Ishikawa (cell line): ENCODE data around the gene LRP5.

Experiments
- CEBPB ChIP-seq: IDR thresholded peaks from 2 replicates; pipeline ENCODE4 v1.6.1; 2012
- CREB1 ChIP-seq: IDR thresholded peaks from 2 replicates; pipeline ENCODE4 v1.6.1; 2012; ENCODE audit warnings: low read depth
- EGR1 ChIP-seq: IDR thresholded peaks from 2 replicates; pipeline ENCODE4 v1.6.1; 2012
- EP300 ChIP-seq: IDR thresholded peaks from 2 replicates; pipeline ENCODE4 v1.6.1; 2012; ENCODE audit warnings: borderline replicate concordance
- FOXM1 ChIP-seq: IDR thresholded peaks from 2 replicates; pipeline ENCODE4 v1.6.1; 2012; ENCODE audit warnings: low read depth, borderline replicate concordance
- NFIC ChIP-seq: IDR thresholded peaks from 2 replicates; pipeline ENCODE4 v1.6.1; 2012
- RAD21 ChIP-seq: IDR thresholded peaks from 2 replicates; pipeline ENCODE4 v1.6.1; 2012; ENCODE audit warnings: low read depth
- TAF1 ChIP-seq: IDR thresholded peaks from 2 replicates; pipeline ENCODE4 v1.6.1; 2012; ENCODE audit warnings: low read depth, mild to moderate bottlenecking
- TCF12 ChIP-seq: IDR thresholded peaks from 2 replicates; pipeline ENCODE4 v1.6.1; 2012; ENCODE audit warnings: low read depth
- TEAD4 ChIP-seq: IDR thresholded peaks from 2 replicates; pipeline ENCODE4 v1.6.1; 2012
- YY1 ChIP-seq: IDR thresholded peaks from 2 replicates; pipeline ENCODE4 v1.6.1; 2012; ENCODE audit warnings: low read depth
- ZBTB7A ChIP-seq: IDR thresholded peaks from 2 replicates; pipeline ENCODE4 v1.6.1; 2012; ENCODE audit warnings: low read depth
- TF ChIP-seq, protein P1 (sequence below): IDR thresholded peaks from 2 replicates; pipeline ENCODE4 v1.6.1; 2012
- TF ChIP-seq, protein P2 (sequence below): IDR thresholded peaks from 2 replicates; pipeline ENCODE4 v1.6.1; 2012
- TF ChIP-seq, protein P3 (sequence below): IDR thresholded peaks from 2 replicates; pipeline ENCODE4 v1.6.1; 2012; ENCODE audit warnings: low read depth, mild to moderate bottlenecking

Gene LRP5

DNA sequence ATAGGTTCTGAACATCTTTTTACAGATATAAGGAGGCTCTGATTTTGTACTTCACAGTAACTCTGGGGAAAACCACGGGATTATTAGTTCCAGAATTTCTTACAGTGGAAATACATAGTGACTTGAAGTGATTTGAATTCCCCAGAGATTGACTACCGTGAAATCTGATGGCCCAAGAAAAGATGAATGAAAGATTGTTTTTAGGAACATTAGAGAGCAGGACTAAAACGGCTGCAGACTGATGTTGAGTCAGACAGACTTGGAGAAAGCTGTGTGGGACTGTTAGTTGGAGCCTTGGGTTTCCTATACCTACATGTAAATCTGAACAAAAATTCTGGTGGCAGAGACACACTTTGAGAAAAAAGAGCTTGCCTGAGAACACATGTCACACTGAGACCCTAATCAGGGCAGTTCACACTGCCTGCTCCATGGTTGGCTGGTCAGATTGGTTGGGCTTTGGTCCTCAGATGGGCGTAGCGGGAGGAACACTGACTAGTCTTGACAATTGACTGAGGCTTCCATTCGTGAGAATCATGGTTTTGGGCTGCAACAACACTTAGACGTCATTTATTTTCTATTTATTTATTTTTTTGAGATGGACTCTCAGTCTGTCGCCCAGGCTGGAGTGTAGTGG is 154.9 kb downstream of the LRP5 start:
- TF ChIP-seq TAF1 (no peak), TCF12 (no peak), EGR1 (no peak), YY1 (no peak), CREB1 (no peak), CEBPB (no peak), RAD21 (no peak), ZBTB7A (no peak), TEAD4 (no peak), NFIC (no peak), FOXM1 (no peak), EP300 (no peak)
- TF ChIP-seq, protein P1, sequence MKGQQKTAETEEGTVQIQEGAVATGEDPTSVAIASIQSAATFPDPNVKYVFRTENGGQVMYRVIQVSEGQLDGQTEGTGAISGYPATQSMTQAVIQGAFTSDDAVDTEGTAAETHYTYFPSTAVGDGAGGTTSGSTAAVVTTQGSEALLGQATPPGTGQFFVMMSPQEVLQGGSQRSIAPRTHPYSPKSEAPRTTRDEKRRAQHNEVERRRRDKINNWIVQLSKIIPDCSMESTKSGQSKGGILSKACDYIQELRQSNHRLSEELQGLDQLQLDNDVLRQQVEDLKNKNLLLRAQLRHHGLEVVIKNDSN = no peak
- TF ChIP-seq, protein P2, sequence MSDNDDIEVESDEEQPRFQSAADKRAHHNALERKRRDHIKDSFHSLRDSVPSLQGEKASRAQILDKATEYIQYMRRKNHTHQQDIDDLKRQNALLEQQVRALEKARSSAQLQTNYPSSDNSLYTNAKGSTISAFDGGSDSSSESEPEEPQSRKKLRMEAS = no peak
- TF ChIP-seq, protein P3, sequence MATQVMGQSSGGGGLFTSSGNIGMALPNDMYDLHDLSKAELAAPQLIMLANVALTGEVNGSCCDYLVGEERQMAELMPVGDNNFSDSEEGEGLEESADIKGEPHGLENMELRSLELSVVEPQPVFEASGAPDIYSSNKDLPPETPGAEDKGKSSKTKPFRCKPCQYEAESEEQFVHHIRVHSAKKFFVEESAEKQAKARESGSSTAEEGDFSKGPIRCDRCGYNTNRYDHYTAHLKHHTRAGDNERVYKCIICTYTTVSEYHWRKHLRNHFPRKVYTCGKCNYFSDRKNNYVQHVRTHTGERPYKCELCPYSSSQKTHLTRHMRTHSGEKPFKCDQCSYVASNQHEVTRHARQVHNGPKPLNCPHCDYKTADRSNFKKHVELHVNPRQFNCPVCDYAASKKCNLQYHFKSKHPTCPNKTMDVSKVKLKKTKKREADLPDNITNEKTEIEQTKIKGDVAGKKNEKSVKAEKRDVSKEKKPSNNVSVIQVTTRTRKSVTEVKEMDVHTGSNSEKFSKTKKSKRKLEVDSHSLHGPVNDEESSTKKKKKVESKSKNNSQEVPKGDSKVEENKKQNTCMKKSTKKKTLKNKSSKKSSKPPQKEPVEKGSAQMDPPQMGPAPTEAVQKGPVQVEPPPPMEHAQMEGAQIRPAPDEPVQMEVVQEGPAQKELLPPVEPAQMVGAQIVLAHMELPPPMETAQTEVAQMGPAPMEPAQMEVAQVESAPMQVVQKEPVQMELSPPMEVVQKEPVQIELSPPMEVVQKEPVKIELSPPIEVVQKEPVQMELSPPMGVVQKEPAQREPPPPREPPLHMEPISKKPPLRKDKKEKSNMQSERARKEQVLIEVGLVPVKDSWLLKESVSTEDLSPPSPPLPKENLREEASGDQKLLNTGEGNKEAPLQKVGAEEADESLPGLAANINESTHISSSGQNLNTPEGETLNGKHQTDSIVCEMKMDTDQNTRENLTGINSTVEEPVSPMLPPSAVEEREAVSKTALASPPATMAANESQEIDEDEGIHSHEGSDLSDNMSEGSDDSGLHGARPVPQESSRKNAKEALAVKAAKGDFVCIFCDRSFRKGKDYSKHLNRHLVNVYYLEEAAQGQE = no peak

DNA sequence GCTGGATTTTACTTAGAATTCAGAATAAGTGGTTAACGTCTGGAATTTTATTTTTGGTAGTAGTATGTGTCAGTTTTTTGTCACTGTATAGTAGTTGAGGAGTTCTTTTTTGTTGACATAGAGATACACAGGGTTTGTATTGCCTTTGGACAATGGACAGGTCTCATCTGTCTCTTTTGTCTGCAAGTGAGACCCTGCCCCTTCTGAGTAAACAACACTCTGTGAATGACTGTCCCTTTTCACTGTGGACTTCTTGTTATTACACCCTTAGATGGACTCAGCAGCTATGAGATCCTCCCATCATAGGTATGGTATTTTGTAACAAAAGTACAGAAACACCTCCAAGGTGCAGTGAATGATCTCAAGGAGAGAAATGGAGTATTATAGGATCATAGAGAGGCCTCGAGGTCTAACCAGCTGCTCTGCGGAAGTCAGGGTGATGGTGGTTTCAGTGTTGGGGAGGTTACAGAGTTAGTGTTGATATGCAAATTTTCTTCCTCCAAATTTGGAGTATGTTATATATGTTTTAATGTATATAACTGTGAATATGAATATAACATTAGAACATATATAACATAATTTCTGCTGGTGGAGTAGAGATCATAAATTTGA is 155.9 kb downstream of the LRP5 start:
- no peak for TF ChIP-seq RAD21
- no peak for TF ChIP-seq CEBPB
- TF ChIP-seq, protein P2 = no peak
- no peak for TF ChIP-seq CREB1
- no peak for TF ChIP-seq NFIC
- no peak for TF ChIP-seq TAF1
- TF ChIP-seq EP300 = no peak
- no peak for TF ChIP-seq ZBTB7A
- TF ChIP-seq TEAD4 = no peak
- TF ChIP-seq, protein P1 = no peak
- no peak for TF ChIP-seq TCF12
- TF ChIP-seq, protein P3 = no peak
- TF ChIP-seq FOXM1 = no peak
- TF ChIP-seq YY1 = no peak
- TF ChIP-seq EGR1 = no peak

DNA sequence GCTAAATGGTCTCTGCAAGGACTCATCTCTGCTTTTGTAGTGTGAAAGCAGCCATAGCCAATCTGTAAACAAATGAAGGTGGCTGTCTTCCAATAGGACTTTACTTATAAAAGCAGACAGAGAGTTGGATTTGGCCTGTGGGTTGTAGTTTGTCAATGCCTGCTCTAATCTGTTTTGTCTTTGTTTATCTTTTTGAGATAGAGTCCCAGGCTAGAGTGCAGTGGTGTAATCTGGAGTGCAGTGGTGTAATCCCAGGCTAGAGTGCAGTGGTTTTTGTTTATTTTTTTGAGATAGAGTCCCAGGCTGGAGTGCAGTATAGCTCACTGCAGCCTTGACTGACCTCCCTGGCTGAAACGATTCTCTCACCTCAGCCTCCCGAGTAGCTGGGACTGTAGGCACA is 156.7 kb downstream of the LRP5 start:
- TF ChIP-seq, protein P3 = no peak
- no peak for TF ChIP-seq NFIC
- TF ChIP-seq TCF12 = no peak
- no peak for TF ChIP-seq EP300
- no peak for TF ChIP-seq TEAD4
- TF ChIP-seq CREB1 = no peak
- no peak for TF ChIP-seq TAF1

DNA sequence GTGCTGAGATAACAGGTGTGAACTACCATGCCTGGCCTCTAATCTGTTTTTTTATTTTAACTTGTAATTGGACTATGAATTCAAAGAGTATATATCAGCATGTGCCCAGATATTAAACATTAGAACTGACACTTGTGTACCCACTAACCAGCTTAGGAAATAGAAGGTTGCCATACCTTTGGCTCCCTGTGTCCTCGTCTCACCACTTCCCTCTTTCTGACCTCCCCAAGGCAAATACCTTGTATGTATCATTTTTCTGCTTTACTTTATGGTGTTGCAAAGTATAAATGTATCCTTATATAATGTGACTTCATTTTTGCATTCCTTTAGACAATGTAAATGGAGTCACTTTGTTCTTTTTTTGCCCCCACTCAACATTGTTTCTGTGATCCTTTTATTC is 157.3 kb downstream of the LRP5 start:
- TF ChIP-seq TEAD4 (no peak), CEBPB (no peak), RAD21 (no peak), TAF1 (no peak), CREB1 (no peak), ZBTB7A (no peak)
- TF ChIP-seq, protein P1 = no peak
- TF ChIP-seq, protein P2 = no peak
